ENCODE results near the gene TECPR2.

DNA sequence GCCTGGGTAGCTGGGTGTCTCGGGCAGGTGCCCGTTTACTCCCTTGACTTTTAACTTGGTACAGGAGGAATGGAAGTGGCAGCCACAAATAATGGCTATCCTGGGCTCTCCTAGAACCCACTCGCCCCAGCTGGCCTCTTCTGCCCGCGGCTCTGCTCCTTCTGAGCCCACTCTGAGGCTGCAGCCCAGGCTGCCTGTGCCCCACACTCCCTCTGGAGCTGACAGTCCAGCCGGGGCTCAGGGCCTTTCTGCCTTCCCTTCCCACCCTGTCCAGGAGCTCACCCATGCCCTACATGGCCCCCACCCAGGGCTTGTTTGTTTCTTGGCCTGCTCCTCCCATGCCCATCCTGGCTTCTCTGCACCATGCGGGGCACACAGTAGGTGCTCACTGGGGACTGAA, 27.6 kb upstream of the TECPR2 start:
- TF ChIP-seq, protein P1, sequence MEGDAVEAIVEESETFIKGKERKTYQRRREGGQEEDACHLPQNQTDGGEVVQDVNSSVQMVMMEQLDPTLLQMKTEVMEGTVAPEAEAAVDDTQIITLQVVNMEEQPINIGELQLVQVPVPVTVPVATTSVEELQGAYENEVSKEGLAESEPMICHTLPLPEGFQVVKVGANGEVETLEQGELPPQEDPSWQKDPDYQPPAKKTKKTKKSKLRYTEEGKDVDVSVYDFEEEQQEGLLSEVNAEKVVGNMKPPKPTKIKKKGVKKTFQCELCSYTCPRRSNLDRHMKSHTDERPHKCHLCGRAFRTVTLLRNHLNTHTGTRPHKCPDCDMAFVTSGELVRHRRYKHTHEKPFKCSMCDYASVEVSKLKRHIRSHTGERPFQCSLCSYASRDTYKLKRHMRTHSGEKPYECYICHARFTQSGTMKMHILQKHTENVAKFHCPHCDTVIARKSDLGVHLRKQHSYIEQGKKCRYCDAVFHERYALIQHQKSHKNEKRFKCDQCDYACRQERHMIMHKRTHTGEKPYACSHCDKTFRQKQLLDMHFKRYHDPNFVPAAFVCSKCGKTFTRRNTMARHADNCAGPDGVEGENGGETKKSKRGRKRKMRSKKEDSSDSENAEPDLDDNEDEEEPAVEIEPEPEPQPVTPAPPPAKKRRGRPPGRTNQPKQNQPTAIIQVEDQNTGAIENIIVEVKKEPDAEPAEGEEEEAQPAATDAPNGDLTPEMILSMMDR (IDR thresholded peaks at IDR 0.05; ENCODE audit: insufficient read depth, low read depth, low read length) = no peak
- no peak for TF ChIP-seq EZH2 (IDR thresholded peaks at IDR 0.05; ENCODE audit: insufficient read depth, low read length)

Data from astrocyte (in vitro differentiated cells and primary cell).